Cardiac muscle cell (in vitro differentiated cells and primary cell): ENCODE data around the gene VPS18. TPM values are rescaled to one million over a fixed set of nuclear protein-coding genes. Genes with fewer than 3 reads are reported as not detected.

Experiments
- DNase-seq, 2 donors: peaks; one replicate each; pipeline versions ENCODE4 v3.0.0 to v3.0.0-alpha.2; 2010 to 2017; ENCODE audit warnings: low read depth in 1 of 2, low spot score in 1 of 2
- H3K27ac ChIP-seq: fragments of 200-600 bp; sonication (generic); 2 replicates; pipeline ENCODE4 v1.5.1; 2016
- H3K27me3 ChIP-seq: fragments of 200-600 bp; sonication (generic); 2 replicates; pipeline ENCODE4 v1.6.0; 2016; ENCODE audit warnings: control low read depth
- H3K36me3 ChIP-seq: fragments of 200-600 bp; sonication (generic); 2 replicates; pipeline ENCODE4 v1.5.1; 2016; ENCODE audit warnings: control low read depth
- H3K4me1 ChIP-seq: fragments of 200-600 bp; sonication (generic); 2 replicates; pipeline ENCODE4 v1.8.1; 2017; ENCODE audit warnings: low read depth, mild to moderate bottlenecking, mixed run types
- H3K4me3 ChIP-seq: fragments of 200-600 bp; sonication (generic); 2 replicates; pipeline ENCODE4 v1.5.1; 2016; ENCODE audit warnings: mild to moderate bottlenecking
- H3K9me3 ChIP-seq: fragments of 200-600 bp; sonication (generic); 2 replicates; pipeline ENCODE4 v1.5.1; 2017; ENCODE audit warnings: low read depth, mild to moderate bottlenecking, control low read depth
- polyA plus RNA-seq: library from polyadenylated mRNA; unstranded; fragments of >200 nt; fragmentation: Nextera tagmentation; extraction: Ambion mirVana; gene quantifications from 2 replicates; pipeline ENCODE4 v1.2.1, GENCODE V29; 2016
- total RNA-seq: library from RNA; depleted of rRNA; stranded (reverse); fragments of >200 nt; gene quantifications from 2 replicates; pipeline ENCODE4 v1.2.3, GENCODE V29; 2016
- TF ChIP-seq, protein P1 (sequence below): IDR thresholded peaks from 2 replicates; pipeline ENCODE4 v1.5.1; 2012; ENCODE audit warnings: low read depth, mild to moderate bottlenecking, low read length

VPS18 gene
- total and polyA plus RNA-seq, 2 experiments from 2014 or later, result 28.7 to 34.1 TPM

DNA sequence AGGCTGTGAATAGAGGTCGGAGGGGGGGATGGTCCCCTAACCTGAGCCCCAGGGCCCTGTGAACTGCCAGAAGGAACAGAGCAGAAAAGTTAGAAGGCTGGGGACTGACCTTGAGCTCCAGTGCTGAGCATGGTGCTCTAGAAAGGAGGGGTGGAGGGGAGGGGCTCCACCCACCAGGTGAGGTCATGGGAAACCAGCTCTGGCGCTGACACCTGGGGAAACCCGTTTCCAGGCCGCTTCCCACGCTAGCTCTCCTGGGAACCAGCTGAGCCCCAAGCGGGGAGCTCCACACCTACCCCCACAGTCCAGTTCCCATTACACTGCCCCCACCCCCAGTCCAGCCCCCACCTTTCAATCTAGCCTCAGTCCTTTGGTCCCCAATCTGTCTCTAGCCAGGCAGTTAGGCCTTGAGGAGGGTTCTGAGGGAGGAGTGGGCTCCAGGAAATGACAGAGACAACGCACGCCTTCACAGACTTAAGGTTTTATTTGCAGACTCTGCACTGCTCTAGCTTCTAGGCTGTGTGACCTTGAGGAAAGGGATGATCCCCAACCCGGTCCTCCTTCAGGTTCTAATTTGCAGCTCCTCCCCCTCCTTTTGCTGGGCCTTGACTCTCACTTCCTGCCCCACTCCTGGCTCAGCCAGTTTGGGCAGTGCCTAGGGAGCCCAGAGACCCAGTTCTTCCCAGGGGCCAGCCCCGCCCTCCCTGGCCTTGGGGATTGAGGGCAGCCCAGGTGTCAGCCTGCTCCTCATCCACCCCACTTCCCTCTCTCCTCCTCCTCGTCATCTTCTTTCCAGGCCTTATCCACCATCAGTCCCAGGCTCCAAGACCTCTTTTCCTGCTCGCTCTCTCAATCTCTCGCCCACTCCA, 22.3 kb upstream of the VPS18 start:
- H3K27ac ChIP-seq, result no peak overlapping the region
- H3K27me3 ChIP-seq, result peaks cover 9% of the 10 kb centered on the region
- H3K4me1 ChIP-seq, result no peaks in the 10 kb centered on the region
- DNase-seq, result no peak
- TF ChIP-seq, protein P1, sequence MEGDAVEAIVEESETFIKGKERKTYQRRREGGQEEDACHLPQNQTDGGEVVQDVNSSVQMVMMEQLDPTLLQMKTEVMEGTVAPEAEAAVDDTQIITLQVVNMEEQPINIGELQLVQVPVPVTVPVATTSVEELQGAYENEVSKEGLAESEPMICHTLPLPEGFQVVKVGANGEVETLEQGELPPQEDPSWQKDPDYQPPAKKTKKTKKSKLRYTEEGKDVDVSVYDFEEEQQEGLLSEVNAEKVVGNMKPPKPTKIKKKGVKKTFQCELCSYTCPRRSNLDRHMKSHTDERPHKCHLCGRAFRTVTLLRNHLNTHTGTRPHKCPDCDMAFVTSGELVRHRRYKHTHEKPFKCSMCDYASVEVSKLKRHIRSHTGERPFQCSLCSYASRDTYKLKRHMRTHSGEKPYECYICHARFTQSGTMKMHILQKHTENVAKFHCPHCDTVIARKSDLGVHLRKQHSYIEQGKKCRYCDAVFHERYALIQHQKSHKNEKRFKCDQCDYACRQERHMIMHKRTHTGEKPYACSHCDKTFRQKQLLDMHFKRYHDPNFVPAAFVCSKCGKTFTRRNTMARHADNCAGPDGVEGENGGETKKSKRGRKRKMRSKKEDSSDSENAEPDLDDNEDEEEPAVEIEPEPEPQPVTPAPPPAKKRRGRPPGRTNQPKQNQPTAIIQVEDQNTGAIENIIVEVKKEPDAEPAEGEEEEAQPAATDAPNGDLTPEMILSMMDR, result no peak
- H3K4me3 ChIP-seq, result no peak overlapping the region
- H3K9me3 ChIP-seq, result no peaks in the 10 kb centered on the region
- H3K36me3 ChIP-seq, result no peaks in the 10 kb centered on the region

DNA sequence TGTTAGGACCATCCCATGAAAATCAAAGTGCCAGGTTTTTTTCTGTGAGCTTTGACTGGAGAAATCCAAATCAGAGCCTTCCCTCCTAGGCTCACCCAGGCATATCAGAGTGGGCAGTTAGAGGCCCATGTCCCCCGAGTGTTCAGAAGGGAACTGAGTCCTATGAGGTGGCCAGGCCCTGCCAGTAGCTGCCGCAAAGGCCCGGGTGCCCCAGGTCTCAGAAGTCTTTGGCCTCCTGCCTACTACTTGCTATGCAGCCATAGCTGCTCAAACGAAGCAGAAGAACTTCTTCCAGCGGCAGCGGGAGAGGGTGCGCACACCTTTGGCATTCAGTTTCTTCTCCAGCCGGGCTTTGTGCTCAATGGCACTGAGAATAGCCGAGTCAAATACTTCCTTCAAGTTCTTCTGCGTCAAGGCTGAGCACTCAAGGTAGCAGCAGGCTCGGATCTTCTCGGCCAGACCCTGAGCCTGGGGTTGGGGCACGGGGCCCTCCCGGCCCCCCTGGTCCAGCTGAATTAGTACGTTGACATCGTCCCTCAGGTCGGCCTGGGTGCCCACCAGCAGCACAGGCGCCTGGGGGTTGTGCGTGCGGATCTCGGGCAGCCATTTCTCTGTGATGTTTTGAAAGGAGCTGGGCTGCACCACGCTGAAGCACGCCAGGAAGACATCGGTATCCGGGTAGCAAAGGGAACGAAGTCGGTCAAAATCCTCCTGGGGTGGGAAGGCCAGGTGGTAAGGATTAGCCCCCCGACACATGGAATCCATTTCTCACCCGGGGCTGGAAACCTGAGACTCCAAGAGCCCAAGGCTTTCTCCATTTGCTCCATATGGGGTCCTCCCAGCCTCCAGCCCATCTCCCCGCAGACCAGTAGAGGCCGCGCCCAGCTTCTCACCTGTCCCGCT, 21.2 kb upstream of the VPS18 start:
- no peak overlapping the region for H3K27ac ChIP-seq
- no peak for DNase-seq
- H3K36me3 ChIP-seq, result no peaks in the 10 kb centered on the region
- H3K9me3 ChIP-seq, result no peaks in the 10 kb centered on the region
- no peaks in the 10 kb centered on the region for H3K4me1 ChIP-seq
- H3K27me3 ChIP-seq, result peaks cover 9% of the 10 kb centered on the region
- TF ChIP-seq, protein P1, result no peak
- peak overlapping the region; percentile 48 for H3K4me3 ChIP-seq

DNA sequence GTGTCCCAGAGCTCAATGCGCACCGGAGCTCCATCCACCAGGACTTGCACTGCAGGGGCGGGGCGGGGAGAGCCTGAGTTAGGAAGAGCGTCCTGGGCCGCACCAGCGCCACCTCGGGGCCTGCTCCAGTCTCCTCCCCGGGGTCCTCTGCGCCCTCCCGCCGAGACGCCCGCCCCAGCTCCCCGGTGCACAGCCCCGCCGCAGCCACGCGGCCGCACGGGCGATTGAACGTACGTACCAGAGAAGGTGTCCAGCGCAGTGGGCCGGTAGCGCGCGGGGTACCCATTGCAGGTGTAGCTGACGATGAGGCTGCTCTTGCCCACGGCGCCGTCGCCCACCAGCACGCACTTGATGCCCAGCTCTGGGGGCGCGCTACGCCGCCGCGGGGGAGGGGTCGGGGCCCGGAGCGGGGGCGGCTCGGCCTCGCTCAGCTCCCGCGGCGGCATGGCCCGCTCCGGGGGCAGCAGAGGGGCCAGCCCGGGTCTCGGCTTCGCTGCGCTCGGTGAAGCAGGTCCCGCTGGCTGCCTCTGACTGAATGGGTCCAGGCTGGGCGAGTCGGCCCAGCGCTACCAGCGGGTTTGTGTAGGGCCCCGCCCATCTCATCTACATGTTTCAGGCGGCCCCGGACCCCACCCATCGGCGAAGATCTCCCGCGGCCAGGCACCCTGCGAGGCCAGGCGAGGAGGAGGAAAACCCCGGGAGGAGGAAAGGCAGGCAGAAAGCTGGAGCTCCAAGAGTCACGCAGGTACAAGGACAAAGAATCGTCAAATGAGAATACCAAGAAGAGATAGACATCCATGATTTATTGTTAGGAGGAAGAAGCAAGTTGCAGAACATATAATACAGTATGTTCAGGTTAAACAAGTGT, 20.3 kb upstream of the VPS18 start, which contains the start of gene RHOV:
Gene RHOV (minus strand): TSS at position 541 of the 868 bp plus-strand sequence. CDS start 95 bp downstream, at position 446.
- peak; percentile 46 to 85 for DNase-seq
- H3K27ac ChIP-seq, result no peak within 1 kb of the TSS
- no peaks in the 10 kb centered on the region for H3K4me1 ChIP-seq
- H3K36me3 ChIP-seq, result no peaks in the 10 kb centered on the region
- peak within 1 kb of the TSS; percentile 48 for H3K4me3 ChIP-seq
- TF ChIP-seq, protein P1, result peak; percentile 36
- peaks cover 9% of the 10 kb centered on the region for H3K27me3 ChIP-seq
- no peaks in the 10 kb centered on the region for H3K9me3 ChIP-seq

DNA sequence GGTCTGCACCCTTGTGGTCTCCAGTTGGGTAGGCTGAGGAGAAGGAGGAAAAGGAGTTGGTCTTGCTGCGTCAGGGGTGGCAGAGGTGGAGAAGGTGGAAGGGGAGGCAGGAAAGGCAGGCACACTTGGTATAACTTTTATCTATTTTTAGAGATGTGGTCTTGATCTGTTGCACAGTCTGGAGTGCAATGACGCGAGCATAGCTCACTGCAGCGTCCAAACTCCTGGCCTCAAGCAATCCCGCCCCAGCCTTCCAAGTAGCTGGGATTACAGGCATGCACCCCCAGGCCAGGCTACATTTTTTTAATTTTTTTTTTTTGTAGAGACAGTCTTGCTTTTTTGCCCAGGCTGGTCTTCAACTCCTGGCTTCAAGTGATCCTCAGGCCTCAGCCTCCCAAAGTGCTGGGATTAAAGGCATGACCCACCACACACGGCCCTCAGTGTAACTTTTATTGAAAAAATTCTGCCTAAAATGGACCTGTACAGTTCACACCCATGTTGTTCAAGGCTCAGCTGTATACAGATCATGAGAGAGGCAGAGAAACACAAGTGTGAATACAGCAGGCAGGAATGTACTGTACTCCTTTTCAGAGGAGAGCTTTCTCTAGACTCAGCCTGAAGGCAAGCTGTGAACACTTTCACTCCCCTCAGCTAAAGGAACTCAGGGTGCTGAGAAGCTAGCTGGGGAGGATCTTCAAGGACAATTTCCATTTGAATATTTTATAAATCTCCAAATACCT, 18.1 kb upstream of the VPS18 start:
- Histone ChIP-seq H3K4me3 (no peak overlapping the region), H3K9me3 (no peaks in the 10 kb centered on the region), H3K4me1 (no peaks in the 10 kb centered on the region), H3K27me3 (peaks cover 9% of the 10 kb centered on the region), H3K36me3 (no peaks in the 10 kb centered on the region), H3K27ac (no peak overlapping the region)
- DNase-seq, result no peak
- TF ChIP-seq, protein P1, result no peak
